HEK293 (cell line): ENCODE results near the gene ARHGAP33.

Experiments
- CTCF ChIA-PET: fragments of 350-600 bp; formaldehyde crosslinking; extraction: SDS; loops from one replicate; lab custom pipeline; 2021; ENCODE audit warnings: antibody characterized with exemption; lab: Yijun Ruan, JAX
- POLR2A ChIA-PET: fragments of 300-600 bp; formaldehyde crosslinking; extraction: SDS; loops from one replicate; lab custom pipeline; 2020; ENCODE audit warnings: antibody characterized with exemption, inconsistent platforms; lab: Yijun Ruan, JAX
- H3K27ac ChIP-seq: fragments of 200-500 bp; sonication (Bioruptor generic); 2 replicates; pipeline ENCODE4 v1.5.1; 2014; ENCODE audit warnings: low read depth, low read length, control low read depth, inconsistent platforms; ENCODE audit errors: extremely low read depth
- H3K36me3 ChIP-seq, 2 experiments: fragments of 200-500 bp in 1 of 2; sonication (Bioruptor generic) in 1 of 2; 1 replicate in 1 of 2; 2 replicates in 1 of 2; pipeline ENCODE4 v1.5.1; 2014 to 2017; ENCODE audit warnings: inconsistent platforms in 2 of 2, low read length in 2 of 2; ENCODE audit not compliant: control insufficient read depth in 2 of 2, insufficient read depth in 1 of 2
- H3K4me1 ChIP-seq: fragments of 200-500 bp; sonication (Bioruptor generic); 2 replicates; pipeline ENCODE4 v1.5.1; 2014; ENCODE audit warnings: mild to moderate bottlenecking, low read length, inconsistent platforms; ENCODE audit not compliant: control insufficient read depth, insufficient read depth
- H3K4me3 ChIP-seq: 2 replicates; pipeline ENCODE4 v1.5.1; 2011; ENCODE audit warnings: low read depth, mild to moderate bottlenecking, control low read depth, low read length, moderate library complexity
- H3K9me3 ChIP-seq: fragments of 200-500 bp; sonication (Bioruptor generic); 2 replicates; pipeline ENCODE4 v1.5.1; 2014; ENCODE audit warnings: low read depth, low read length, inconsistent platforms; ENCODE audit not compliant: control insufficient read depth, insufficient read depth
- HOXA7 ChIP-seq: sonication (generic); formaldehyde crosslinking; IDR thresholded peaks from 2 replicates; pipeline ENCODE4 v1.8.1; 2022; ENCODE audit warnings: missing genetic modification reagents, borderline replicate concordance
- INSM2 ChIP-seq: fragments of 450-650 bp; formaldehyde crosslinking; IDR thresholded peaks from 2 replicates; pipeline ENCODE4 v1.5.1; 2016; ENCODE audit warnings: missing biosample characterization, missing genetic modification characterization
- KLF16 ChIP-seq: fragments of 450-650 bp; formaldehyde crosslinking; IDR thresholded peaks from 2 replicates; pipeline ENCODE4 v1.5.1; 2017; ENCODE audit warnings: missing biosample characterization, missing genetic modification characterization
- KLF8 ChIP-seq: fragments of 450-650 bp; formaldehyde crosslinking; IDR thresholded peaks from 2 replicates; pipeline ENCODE4 v1.5.1; 2016; ENCODE audit warnings: missing biosample characterization, missing genetic modification characterization
- MEIS1 ChIP-seq: sonication (generic); formaldehyde crosslinking; IDR thresholded peaks from 2 replicates; pipeline ENCODE4 v1.8.1; 2022; ENCODE audit warnings: missing genetic modification reagents, mild to moderate bottlenecking, borderline replicate concordance
- MYNN ChIP-seq: fragments of 450-650 bp; formaldehyde crosslinking; IDR thresholded peaks from 2 replicates; pipeline ENCODE4 v1.5.1; 2016; ENCODE audit warnings: missing biosample characterization, missing genetic modification characterization, borderline replicate concordance
- REPIN1 ChIP-seq: fragments of 450-650 bp; formaldehyde crosslinking; IDR thresholded peaks from 2 replicates; pipeline ENCODE4 v1.5.1; 2017; ENCODE audit warnings: missing biosample characterization, missing genetic modification characterization, low read depth
- ZBTB1 ChIP-seq: fragments of 450-650 bp; formaldehyde crosslinking; IDR thresholded peaks from 2 replicates; pipeline ENCODE4 v1.5.1; 2016; ENCODE audit warnings: missing biosample characterization, missing genetic modification characterization
- ZFHX2 ChIP-seq: fragments of 450-650 bp; formaldehyde crosslinking; conservative IDR thresholded peaks from 2 replicates; pipeline ENCODE4 v1.5.1; 2016; ENCODE audit warnings: missing biosample characterization, missing genetic modification characterization
- ZFP37 ChIP-seq: fragments of 450-650 bp; formaldehyde crosslinking; IDR thresholded peaks from 2 replicates; pipeline ENCODE4 v1.5.1; 2016; ENCODE audit warnings: missing biosample characterization, missing genetic modification characterization
- ZNF112 ChIP-seq: fragments of 450-650 bp; formaldehyde crosslinking; IDR thresholded peaks from 2 replicates; pipeline ENCODE4 v1.5.0; 2017; ENCODE audit warnings: missing biosample characterization, missing genetic modification characterization
- ZNF202 ChIP-seq: fragments of 450-650 bp; formaldehyde crosslinking; IDR thresholded peaks from 2 replicates; pipeline ENCODE4 v1.5.1; 2016; ENCODE audit warnings: missing biosample characterization, missing genetic modification characterization, borderline replicate concordance
- ZNF26 ChIP-seq: fragments of 450-650 bp; formaldehyde crosslinking; IDR thresholded peaks from 2 replicates; pipeline ENCODE4 v1.5.1; 2016; ENCODE audit warnings: missing biosample characterization, missing genetic modification characterization
- ZNF514 ChIP-seq: fragments of 450-650 bp; formaldehyde crosslinking; IDR thresholded peaks from 2 replicates; pipeline ENCODE4 v1.5.1; 2016; ENCODE audit warnings: missing biosample characterization, missing genetic modification characterization
- ZNF561 ChIP-seq: fragments of 450-650 bp; IDR thresholded peaks from 2 replicates; pipeline ENCODE4 v1.5.1; 2018; ENCODE audit warnings: missing biosample characterization, missing genetic modification characterization, borderline replicate concordance
- ZNF585B ChIP-seq: fragments of 450-650 bp; formaldehyde crosslinking; IDR thresholded peaks from 2 replicates; pipeline ENCODE4 v1.5.1; 2016; ENCODE audit warnings: missing biosample characterization, missing genetic modification characterization
- ZNF596 ChIP-seq: fragments of 450-650 bp; IDR thresholded peaks from 2 replicates; pipeline ENCODE4 v1.5.0; 2018; ENCODE audit warnings: missing biosample characterization, mild to moderate bottlenecking, missing genetic modification characterization, moderate library complexity
- ZNF610 ChIP-seq: fragments of 450-650 bp; formaldehyde crosslinking; IDR thresholded peaks from 2 replicates; pipeline ENCODE4 v1.5.1; 2016; ENCODE audit warnings: missing biosample characterization, missing genetic modification characterization, borderline replicate concordance
- ZNF701 ChIP-seq: fragments of 450-650 bp; formaldehyde crosslinking; IDR thresholded peaks from 2 replicates; pipeline ENCODE4 v1.5.1; 2016; ENCODE audit warnings: missing biosample characterization, missing genetic modification characterization
- ZNF830 ChIP-seq: fragments of 450-650 bp; IDR thresholded peaks from 2 replicates; pipeline ENCODE4 v1.5.0; 2018; ENCODE audit warnings: missing biosample characterization, missing genetic modification characterization, low read depth, mild to moderate bottlenecking, moderate library complexity
- TF ChIP-seq, protein P1 (sequence below): fragments of 450-650 bp; formaldehyde crosslinking; IDR thresholded peaks from 2 replicates; pipeline ENCODE4 v1.5.1; 2016; ENCODE audit warnings: missing biosample characterization, missing genetic modification characterization
- TF ChIP-seq, protein P2 (sequence below): fragments of 450-650 bp; formaldehyde crosslinking; IDR thresholded peaks from 2 replicates; pipeline ENCODE4 v1.5.1; 2017; ENCODE audit warnings: missing biosample characterization, missing genetic modification characterization
- TF ChIP-seq, protein P3 (sequence below): fragments of 450-650 bp; formaldehyde crosslinking; IDR thresholded peaks from 2 replicates; pipeline ENCODE4 v1.5.1; 2016; ENCODE audit warnings: missing biosample characterization, missing genetic modification characterization, borderline replicate concordance

Gene ARHGAP33

GRCh38 chr19:35757749-35758608 lies 17.4 kb upstream of the ARHGAP33 start, which contains the start of gene PROSER3:
PROSER3 (plus strand) TSS chr19:35758176; CDS start chr19:35758216, 40 bp downstream.
- peak within 1 kb of the TSS; percentile 71 for H3K4me3 ChIP-seq
- H3K36me3 ChIP-seq: peaks cover 60 to 63% of the 10 kb centered on the region in 2 experiments
- ChIA-PET POLR2A (interaction anchor here (0.6 to 3.0 kb wide), 21 partner anchors 7 to 256 kb away, joined by 3 to 87 read pairs (median 4); partner anchors contain the start of genes ALKBH6, ARHGAP33, COX6B1 and LIN37), CTCF (interaction anchor here (0.7 to 1.4 kb wide), 6 partner anchors 9 to 63 kb away, joined by 3 to 7 read pairs (median 6); partner anchors contain the start of genes LIN37, PSENEN and U2AF1L4)
- no peaks in the 10 kb centered on the region for H3K9me3 ChIP-seq
- peaks cover 15% of the 10 kb centered on the region for H3K4me1 ChIP-seq
- peak within 1 kb of the TSS; percentile 97 for H3K27ac ChIP-seq
- peak; percentile 96 for TF ChIP-seq ZNF610
- TF ChIP-seq ZNF596 (tag by site-specific recombination): no peak
- peak; percentile 91; the same call in 1 of the 2 replicates for TF ChIP-seq ZNF561
- TF ChIP-seq REPIN1: peak; percentile 87; the same call in 1 of the 2 replicates
- TF ChIP-seq ZNF830 (tag by site-specific recombination): no peak
- TF ChIP-seq KLF16: peak; percentile 85
- TF ChIP-seq ZNF514: no peak
- no peak for TF ChIP-seq HOXA7 (CRISPR knock-in tag)
- TF ChIP-seq, protein P1, sequence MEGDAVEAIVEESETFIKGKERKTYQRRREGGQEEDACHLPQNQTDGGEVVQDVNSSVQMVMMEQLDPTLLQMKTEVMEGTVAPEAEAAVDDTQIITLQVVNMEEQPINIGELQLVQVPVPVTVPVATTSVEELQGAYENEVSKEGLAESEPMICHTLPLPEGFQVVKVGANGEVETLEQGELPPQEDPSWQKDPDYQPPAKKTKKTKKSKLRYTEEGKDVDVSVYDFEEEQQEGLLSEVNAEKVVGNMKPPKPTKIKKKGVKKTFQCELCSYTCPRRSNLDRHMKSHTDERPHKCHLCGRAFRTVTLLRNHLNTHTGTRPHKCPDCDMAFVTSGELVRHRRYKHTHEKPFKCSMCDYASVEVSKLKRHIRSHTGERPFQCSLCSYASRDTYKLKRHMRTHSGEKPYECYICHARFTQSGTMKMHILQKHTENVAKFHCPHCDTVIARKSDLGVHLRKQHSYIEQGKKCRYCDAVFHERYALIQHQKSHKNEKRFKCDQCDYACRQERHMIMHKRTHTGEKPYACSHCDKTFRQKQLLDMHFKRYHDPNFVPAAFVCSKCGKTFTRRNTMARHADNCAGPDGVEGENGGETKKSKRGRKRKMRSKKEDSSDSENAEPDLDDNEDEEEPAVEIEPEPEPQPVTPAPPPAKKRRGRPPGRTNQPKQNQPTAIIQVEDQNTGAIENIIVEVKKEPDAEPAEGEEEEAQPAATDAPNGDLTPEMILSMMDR (tag by site-specific recombination): no peak
- TF ChIP-seq ZFHX2 (tag by site-specific recombination): peak; percentile 94
- no peak for TF ChIP-seq ZFP37 (tag by site-specific recombination)
- TF ChIP-seq ZNF202: no peak
- peak; percentile 55; the same call in 1 of the 2 replicates for TF ChIP-seq INSM2 (tag by site-specific recombination)
- TF ChIP-seq MYNN (tag by site-specific recombination): peak; percentile 99
- no peak for TF ChIP-seq ZNF701 (tag by site-specific recombination)
- TF ChIP-seq, protein P2, sequence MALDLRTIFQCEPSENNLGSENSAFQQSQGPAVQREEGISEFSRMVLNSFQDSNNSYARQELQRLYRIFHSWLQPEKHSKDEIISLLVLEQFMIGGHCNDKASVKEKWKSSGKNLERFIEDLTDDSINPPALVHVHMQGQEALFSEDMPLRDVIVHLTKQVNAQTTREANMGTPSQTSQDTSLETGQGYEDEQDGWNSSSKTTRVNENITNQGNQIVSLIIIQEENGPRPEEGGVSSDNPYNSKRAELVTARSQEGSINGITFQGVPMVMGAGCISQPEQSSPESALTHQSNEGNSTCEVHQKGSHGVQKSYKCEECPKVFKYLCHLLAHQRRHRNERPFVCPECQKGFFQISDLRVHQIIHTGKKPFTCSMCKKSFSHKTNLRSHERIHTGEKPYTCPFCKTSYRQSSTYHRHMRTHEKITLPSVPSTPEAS (tag by site-specific recombination): peak; percentile 50
- no peak for TF ChIP-seq ZBTB1 (tag by site-specific recombination)
- no peak for TF ChIP-seq ZNF585B
- no peak for TF ChIP-seq ZNF112 (tag by site-specific recombination)
- peak; percentile 100 for TF ChIP-seq KLF8 (tag by site-specific recombination)
- TF ChIP-seq, protein P3, sequence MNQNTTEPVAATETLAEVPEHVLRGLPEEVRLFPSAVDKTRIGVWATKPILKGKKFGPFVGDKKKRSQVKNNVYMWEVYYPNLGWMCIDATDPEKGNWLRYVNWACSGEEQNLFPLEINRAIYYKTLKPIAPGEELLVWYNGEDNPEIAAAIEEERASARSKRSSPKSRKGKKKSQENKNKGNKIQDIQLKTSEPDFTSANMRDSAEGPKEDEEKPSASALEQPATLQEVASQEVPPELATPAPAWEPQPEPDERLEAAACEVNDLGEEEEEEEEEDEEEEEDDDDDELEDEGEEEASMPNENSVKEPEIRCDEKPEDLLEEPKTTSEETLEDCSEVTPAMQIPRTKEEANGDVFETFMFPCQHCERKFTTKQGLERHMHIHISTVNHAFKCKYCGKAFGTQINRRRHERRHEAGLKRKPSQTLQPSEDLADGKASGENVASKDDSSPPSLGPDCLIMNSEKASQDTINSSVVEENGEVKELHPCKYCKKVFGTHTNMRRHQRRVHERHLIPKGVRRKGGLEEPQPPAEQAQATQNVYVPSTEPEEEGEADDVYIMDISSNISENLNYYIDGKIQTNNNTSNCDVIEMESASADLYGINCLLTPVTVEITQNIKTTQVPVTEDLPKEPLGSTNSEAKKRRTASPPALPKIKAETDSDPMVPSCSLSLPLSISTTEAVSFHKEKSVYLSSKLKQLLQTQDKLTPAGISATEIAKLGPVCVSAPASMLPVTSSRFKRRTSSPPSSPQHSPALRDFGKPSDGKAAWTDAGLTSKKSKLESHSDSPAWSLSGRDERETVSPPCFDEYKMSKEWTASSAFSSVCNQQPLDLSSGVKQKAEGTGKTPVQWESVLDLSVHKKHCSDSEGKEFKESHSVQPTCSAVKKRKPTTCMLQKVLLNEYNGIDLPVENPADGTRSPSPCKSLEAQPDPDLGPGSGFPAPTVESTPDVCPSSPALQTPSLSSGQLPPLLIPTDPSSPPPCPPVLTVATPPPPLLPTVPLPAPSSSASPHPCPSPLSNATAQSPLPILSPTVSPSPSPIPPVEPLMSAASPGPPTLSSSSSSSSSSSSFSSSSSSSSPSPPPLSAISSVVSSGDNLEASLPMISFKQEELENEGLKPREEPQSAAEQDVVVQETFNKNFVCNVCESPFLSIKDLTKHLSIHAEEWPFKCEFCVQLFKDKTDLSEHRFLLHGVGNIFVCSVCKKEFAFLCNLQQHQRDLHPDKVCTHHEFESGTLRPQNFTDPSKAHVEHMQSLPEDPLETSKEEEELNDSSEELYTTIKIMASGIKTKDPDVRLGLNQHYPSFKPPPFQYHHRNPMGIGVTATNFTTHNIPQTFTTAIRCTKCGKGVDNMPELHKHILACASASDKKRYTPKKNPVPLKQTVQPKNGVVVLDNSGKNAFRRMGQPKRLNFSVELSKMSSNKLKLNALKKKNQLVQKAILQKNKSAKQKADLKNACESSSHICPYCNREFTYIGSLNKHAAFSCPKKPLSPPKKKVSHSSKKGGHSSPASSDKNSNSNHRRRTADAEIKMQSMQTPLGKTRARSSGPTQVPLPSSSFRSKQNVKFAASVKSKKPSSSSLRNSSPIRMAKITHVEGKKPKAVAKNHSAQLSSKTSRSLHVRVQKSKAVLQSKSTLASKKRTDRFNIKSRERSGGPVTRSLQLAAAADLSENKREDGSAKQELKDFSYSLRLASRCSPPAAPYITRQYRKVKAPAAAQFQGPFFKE (tag by site-specific recombination): no peak
- no peak for TF ChIP-seq ZNF26 (tag by site-specific recombination)
- no peak for TF ChIP-seq MEIS1
